IPS DF 6.9 (cell line): ENCODE measurements around the gene TRABD.
A peak's percentile ranks its signal among the peaks of the same experiment; 100 is the strongest.

Experiments
- DNase-seq: peaks from one replicate; pipeline ENCODE4 v3.0.0-alpha.2; 2013; ENCODE audit warnings: low read depth, low spot score
- H3K27ac ChIP-seq: one replicate; pipeline ENCODE4 v1.5.1; 2013; ENCODE audit warnings: low read length, control low read depth
- H3K27me3 ChIP-seq: 2 replicates; pipeline ENCODE4 v1.6.1; 2013; ENCODE audit warnings: mild to moderate bottlenecking, low read length; ENCODE audit not compliant: control insufficient read depth, insufficient read depth
- H3K36me3 ChIP-seq: 2 replicates; pipeline ENCODE4 v1.6.1; 2013; ENCODE audit warnings: low read length; ENCODE audit not compliant: control insufficient read depth, insufficient read depth
- H3K4me1 ChIP-seq: 2 replicates; pipeline ENCODE4 v1.6.1; 2013; ENCODE audit warnings: low read length; ENCODE audit not compliant: control insufficient read depth, insufficient read depth
- H3K4me3 ChIP-seq: 2 replicates; pipeline ENCODE4 v1.5.1; 2013; ENCODE audit warnings: mild to moderate bottlenecking, low read length
- H3K9me3 ChIP-seq: 2 replicates; pipeline ENCODE4 v1.6.1; 2013; ENCODE audit warnings: low read length, inconsistent platforms; ENCODE audit not compliant: control insufficient read depth, insufficient read depth
- WGBS: extraction: QIAGEN DNeasy Blood & Tissue Kit; methylation state at CpG from one replicate; pipeline ENCODE4 v1.1.7; 2013; ENCODE audit warnings: mixed read lengths, missing lambda C conversion rate; ENCODE audit not compliant: insufficient read length, insufficient coverage; 5-methylcytosine and 5-hydroxymethylcytosine counted together

The TRABD gene

DNA sequence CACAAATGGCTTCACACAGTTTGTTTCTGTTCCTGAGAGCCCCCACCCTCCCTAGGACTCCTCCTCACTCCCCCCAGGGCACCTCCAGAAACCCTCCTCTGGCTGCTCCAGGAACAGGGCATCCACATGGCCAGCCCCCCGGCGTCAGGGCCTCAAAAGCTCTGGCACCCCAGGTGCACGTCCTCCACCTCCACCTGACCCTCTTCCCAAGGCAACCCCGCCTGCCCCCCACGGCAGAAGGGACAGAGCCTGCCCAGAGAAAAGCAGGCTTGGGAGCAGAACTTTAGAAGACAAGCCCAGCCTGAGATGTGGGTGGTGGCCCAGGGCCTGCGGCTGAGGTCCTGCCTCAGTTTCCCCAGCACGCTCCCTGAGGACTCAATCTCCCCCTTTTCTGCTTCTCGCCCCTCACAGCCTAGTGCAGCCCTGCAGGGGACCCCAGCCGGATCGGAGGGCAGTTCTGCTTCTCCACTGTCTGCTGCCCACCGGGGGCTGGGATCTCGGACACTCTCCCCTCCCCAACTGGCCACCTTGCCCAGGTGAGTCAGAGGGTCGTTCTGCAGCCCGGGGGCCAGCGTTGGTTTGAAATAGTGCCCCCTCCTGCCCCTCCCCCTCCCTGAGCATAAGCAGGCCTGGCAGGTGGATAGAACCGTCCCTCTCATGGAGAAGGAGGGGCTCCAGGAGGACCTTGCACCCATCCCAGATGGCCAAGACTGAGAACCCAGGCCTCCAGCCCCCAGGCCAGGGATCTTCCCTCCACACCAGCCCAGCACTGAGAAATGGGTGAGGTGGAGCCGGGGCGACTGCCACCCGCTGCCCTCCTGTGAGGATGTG lies 2.4 kb upstream of the TRABD start:
- no peak for DNase-seq
- no CpG with 5 or more reads among the region's 19 CpGs for WGBS
- Histone ChIP-seq H3K36me3 (no peaks in the 10 kb centered on the region; the same call in 1 of the 2 replicates), H3K4me1 (peaks cover 4% of the 10 kb centered on the region), H3K27ac (no peak overlapping the region), H3K9me3 (no peaks in the 10 kb centered on the region), H3K4me3 (no peak overlapping the region), H3K27me3 (no peaks in the 10 kb centered on the region)

DNA sequence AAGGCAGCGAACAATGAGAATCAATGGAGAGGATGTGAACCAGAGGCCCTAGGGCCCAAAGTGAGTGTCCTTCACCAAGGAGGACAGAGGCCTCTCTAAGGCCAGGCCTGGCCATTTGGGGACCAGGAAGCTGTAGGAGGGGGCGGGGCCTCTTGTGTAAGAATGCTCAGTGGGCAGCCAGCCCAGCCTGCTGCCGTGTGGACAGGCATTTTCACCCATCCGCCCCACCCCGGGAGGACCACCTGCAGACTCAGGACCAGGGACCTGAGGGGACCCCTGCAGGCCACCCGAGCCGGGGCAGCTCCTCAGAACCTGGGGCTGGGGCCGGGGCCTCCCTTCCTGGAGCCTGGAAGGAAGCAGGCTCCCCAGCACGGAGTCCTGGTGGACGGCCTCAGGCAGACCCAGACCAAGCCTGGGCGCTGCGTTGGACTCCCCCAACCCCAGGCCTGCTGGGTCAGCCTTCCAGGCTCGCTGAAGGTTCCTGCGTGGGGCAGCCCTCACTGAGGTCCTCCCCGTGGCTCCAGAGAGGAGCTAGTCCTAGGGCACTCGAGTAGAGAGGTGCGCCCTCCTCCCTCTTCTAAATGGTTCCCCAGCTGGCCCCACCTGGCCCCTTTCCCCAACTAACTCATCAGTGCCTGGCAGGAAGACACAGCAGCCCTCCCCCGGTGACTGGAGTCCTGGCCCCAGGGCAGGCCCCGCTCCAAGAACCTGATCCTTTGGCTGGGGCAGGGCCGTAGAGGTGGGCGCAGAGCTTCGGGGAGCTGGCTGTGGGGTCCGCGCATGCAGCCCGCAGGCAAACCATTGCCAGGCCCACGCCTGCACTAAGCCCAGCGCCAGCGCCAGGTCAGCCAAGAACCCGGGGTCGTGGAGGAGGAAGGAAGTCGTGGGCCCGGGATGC lies 1.5 kb upstream of the TRABD start:
- DNase-seq = no peak
- Histone ChIP-seq H3K36me3 (no peaks in the 10 kb centered on the region; the same call in 1 of the 2 replicates), H3K4me3 (peak overlapping the region; percentile 42; the same call in 1 of the 2 replicates), H3K4me1 (peaks cover 4% of the 10 kb centered on the region; the same call in 1 of the 2 replicates), H3K27ac (no peak overlapping the region), H3K9me3 (no peaks in the 10 kb centered on the region), H3K27me3 (no peaks in the 10 kb centered on the region)
- WGBS = no CpG with 5 or more reads among the region's 32 CpGs

DNA sequence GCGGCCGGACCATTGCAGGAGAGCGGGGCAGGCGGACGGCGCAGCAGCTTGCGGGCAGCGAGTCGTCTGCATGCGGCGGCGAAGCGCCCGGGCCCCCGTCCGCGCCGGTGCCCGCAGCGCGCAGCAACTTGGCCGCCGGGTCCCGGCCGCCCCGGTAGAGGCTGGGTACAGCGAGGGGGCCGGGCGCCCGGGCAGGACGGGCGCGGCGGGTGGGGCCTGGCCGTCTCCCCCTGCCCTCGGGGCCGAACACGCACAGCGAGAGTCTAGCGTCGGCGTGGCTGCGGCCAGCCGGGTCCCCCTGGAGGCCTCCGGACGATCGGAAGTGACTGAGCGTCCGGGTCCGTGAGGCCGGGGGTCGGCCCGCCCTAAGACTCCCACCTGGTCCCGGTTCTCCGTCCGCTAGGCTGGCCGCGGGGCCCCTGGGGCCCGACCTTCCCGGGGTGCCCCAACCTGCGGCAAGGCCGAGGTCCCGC lies 775 bp upstream of the TRABD start:
- H3K9me3 ChIP-seq = no peaks in the 10 kb centered on the region
- H3K27me3 ChIP-seq = no peaks in the 10 kb centered on the region
- WGBS = no CpG with 5 or more reads among the region's 63 CpGs
- H3K27ac ChIP-seq = no peak overlapping the region
- DNase-seq = no peak
- H3K4me1 ChIP-seq = peaks cover 4% of the 10 kb centered on the region
- H3K36me3 ChIP-seq = no peaks in the 10 kb centered on the region; the same call in 1 of the 2 replicates
- peak overlapping the region; percentile 42; the same call in 1 of the 2 replicates for H3K4me3 ChIP-seq

DNA sequence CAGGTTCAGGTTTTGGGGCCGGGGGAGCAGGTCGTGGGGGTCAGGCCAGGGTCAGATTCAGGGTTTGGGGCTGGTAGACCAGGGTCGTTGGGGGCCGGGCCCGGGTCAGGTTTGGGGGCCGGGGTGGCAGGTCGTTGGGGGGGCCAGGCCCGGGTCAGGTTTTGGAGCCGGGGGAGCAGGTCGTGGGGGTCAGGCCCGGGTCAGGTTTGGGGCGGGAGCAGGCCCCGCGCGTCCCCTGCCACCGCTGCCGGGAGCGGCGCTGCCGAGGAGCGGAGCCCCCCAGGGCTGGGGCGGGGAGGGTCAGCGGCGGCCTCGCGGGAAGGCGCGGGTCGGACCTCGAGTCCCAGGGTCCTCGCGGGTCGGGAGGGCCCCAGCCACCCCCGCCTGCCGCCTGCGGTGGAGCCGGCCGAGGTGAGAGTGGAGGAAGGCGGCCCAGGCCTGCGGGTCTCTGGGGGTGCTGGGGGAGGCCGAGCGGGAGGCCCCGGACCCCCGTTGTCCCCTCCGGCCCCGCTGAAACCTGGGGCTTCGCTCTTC lies 535 bp downstream of the TRABD start:
- WGBS = no CpG with 5 or more reads among the region's 47 CpGs
- Histone ChIP-seq H3K27ac (no peak overlapping the region), H3K4me3 (peak overlapping the region; percentile 65), H3K4me1 (peaks cover 7% of the 10 kb centered on the region), H3K9me3 (no peaks in the 10 kb centered on the region), H3K27me3 (no peaks in the 10 kb centered on the region), H3K36me3 (no peaks in the 10 kb centered on the region; the same call in 1 of the 2 replicates)
- no peak for DNase-seq

DNA sequence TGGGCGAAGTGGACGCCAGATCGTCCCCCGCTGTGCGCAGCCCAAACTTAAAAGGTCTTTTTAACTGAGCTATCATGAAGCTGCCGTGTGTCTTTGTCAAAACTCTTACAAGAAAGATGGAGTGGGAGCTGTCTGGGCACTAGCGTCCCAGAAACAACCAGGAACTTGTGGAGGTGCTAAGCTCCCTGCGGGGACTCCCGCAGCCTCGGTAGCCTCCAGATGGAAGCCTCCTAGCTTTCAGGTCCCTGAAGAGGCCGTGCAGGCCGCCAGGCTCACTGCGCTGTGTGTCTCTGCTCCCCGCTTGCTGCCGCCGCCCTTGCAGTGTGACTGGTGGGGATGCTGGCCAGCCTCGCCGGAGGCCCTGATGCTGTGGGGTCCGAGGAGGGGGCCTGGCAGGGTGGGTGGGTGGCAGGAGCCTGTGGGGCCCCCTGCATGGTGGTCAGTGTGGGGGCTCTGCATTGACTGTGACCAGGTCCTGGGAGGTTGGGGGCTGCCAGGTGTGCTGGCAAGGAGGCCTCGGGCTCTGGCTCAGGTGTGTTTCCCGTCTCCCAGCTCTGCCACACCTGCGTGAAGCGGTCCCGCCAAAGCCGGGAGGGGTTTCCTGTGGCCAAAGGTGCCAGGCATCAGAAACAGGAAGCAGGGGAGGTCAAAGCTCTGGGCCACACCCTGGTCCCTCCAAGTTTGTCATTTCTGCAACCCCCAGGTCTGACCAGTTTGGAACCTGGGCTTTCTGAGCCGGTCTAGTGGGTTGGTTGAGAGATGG lies 1.2 kb downstream of the TRABD start:
- DNase-seq = no peak
- Histone ChIP-seq H3K27ac (no peak overlapping the region), H3K36me3 (no peaks in the 10 kb centered on the region; the same call in 1 of the 2 replicates), H3K9me3 (no peaks in the 10 kb centered on the region), H3K4me1 (peaks cover 7% of the 10 kb centered on the region), H3K27me3 (no peaks in the 10 kb centered on the region), H3K4me3 (peak overlapping the region; percentile 65; the same call in 1 of the 2 replicates)
- WGBS = no CpG with 5 or more reads among the region's 26 CpGs

DNA sequence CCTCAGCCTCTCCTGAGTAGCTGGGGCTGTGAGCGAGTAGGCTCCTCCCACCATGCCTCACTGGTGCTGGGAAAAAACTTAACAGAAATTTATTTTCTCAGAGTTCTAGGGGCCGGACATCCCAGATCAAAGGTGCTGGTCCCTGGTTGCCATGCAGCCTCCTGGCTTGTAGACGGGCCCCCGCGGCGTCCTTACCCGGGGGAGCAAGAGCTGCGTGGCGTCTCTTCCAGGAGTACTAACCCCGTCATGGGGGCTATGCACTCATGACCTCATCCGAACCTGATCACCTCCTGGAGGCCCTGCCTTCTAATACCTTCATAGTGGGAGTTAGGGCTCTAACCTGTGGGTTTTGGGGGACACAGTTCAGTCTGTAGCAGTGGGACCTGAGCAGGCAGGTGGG lies 2.6 kb downstream of the TRABD start:
- WGBS = no CpG with 5 or more reads among the region's 11 CpGs
- Histone ChIP-seq H3K27me3 (no peaks in the 10 kb centered on the region), H3K9me3 (no peaks in the 10 kb centered on the region), H3K27ac (no peak overlapping the region), H3K4me1 (peaks cover 7% of the 10 kb centered on the region), H3K36me3 (peaks cover 2% of the 10 kb centered on the region; the same call in 1 of the 2 replicates), H3K4me3 (no peak overlapping the region)
- no peak for DNase-seq

DNA sequence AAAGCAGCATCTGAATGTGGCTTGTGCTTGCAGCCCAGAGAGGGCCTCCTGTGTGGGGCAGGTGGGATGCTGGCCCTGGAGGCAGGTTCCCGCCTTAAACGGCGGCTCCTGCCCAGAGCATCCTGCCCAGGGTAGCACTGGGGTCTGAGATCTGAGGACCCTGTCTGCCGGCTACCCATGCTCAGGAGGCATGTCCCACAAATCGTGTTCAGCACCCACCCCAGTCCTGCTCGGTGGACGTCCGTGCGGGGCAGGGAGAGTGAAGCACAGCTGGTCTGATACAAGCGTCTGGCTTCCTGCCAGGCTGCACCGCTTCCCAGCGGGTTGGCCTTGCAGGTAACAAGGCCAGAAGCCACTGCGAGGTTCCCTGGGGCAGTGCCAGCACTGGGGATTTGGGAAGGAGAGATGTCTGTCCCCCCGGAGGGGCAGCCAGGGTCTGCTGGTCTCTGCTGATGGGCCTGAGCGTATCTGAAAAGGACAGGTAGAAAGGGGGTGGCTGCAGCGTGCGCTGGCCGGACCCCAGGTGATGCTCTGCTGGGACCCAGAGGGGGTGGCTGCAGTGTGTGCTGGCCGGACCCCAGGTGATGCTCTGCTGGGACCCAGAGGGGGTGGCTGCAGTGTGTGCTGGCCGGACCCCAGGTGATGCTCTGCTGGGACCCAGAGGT lies 3.6 kb downstream of the TRABD start:
- no CpG with 5 or more reads among the region's 20 CpGs for WGBS
- Histone ChIP-seq H3K9me3 (no peaks in the 10 kb centered on the region), H3K27me3 (no peaks in the 10 kb centered on the region), H3K4me1 (peaks cover 6% of the 10 kb centered on the region; the same call in 1 of the 2 replicates), H3K4me3 (no peak overlapping the region), H3K36me3 (peaks cover 12% of the 10 kb centered on the region), H3K27ac (no peak overlapping the region)
- no peak for DNase-seq

DNA sequence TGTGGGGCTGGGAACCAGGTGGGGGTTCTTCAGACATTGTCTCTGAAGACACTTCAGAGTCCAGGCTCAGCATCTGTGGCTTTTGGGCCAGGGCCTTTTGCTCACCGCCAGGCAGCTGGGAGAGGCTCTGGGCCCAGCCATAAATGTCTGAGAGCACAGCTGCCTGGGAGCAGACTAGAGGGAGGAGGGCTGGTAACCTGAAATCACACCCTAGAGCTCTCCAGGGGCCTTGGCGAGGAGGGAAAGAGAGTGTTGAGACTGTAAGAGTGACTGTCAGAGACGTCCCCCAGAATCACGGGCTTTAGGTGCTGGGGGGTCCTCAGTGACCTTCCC lies 4.1 kb downstream of the TRABD start:
- Histone ChIP-seq H3K9me3 (no peaks in the 10 kb centered on the region), H3K27ac (no peak overlapping the region), H3K4me3 (no peak overlapping the region), H3K36me3 (peaks cover 17% of the 10 kb centered on the region), H3K27me3 (no peaks in the 10 kb centered on the region), H3K4me1 (peaks cover 4% of the 10 kb centered on the region; the same call in 1 of the 2 replicates)
- no peak for DNase-seq
- WGBS = no CpG with 5 or more reads among the region's 4 CpGs

DNA sequence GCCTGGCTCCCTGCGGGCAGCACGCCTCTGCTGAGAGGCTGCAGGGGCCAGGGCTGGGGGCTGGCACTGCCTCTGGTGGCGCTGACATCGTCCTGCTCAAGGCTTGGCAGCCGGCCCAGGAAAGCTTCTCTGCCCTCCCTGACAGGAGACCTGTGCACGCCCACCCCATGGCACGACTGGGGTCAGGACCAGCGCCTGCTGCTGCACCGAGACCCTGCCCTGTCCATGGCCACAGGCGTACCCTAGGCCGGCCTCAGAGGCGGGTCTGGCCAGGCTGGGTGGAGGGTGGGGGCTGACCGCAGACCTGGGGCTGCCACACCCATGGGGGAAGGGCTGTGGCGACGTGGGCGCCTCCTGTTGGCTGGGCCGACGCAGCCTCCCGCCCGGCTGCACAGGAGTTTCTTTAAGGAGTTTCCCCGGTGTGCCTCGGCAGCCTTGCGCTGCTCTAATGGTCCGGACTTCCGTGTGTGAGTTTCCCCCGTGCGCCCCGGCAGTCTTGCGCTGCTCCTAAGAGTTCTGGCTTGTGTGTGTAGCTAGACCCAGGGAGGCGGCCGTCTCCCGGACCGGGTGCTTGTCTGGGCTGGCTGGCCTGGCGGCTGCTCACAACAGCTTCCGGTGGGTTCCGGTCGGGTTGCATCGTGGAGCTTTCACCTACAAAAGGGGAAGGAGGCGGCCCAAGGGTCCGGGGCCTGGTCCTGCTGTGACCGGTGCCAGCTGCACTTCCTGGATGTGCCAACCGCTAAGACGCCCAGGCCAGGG lies 4.6 kb downstream of the TRABD start:
- no peaks in the 10 kb centered on the region for H3K27me3 ChIP-seq
- H3K4me1 ChIP-seq = peaks cover 4% of the 10 kb centered on the region; the same call in 1 of the 2 replicates
- H3K36me3 ChIP-seq = peaks cover 18% of the 10 kb centered on the region
- no CpG with 5 or more reads among the region's 43 CpGs for WGBS
- DNase-seq = no peak
- no peaks in the 10 kb centered on the region for H3K9me3 ChIP-seq
- H3K27ac ChIP-seq = no peak overlapping the region
- H3K4me3 ChIP-seq = peak overlapping the region; percentile 9; the same call in 1 of the 2 replicates
